GM18951 (cell line): ENCODE results near the gene KRT74.

Source experiments
- POLR2A ChIP-seq: IDR thresholded peaks from 4 replicates; pipeline ENCODE4 v1.6.1; 2011; ENCODE audit warnings: mild to moderate bottlenecking; ENCODE audit not compliant: insufficient read length, insufficient read depth; ENCODE audit errors: extremely low read depth
- in situ Hi-C: fragments of 300-500 bp; cut with MboI; formaldehyde crosslinking; loops from one replicate; pipeline ENCODE4 v1.12.0; 2022; ENCODE audit warnings: low sequenced_read_pairs, mixed read lengths, inconsistent platforms; ENCODE audit not compliant: unreplicated experiment

KRT74 gene

GRCh38 chr12:52530905-52531304 is 42.7 kb downstream of the KRT74 start:
- in situ Hi-C loops = no loop called here
- no peak for TF ChIP-seq POLR2A

- TF ChIP-seq POLR2A = no peak
- in situ Hi-C loops = no loop called here
Measured at GRCh38 chr12:52530366-52530765, 43.3 kb downstream of the KRT74 start.

- TF ChIP-seq POLR2A = no peak
- in situ Hi-C loops = no loop called here
Measured at GRCh38 chr12:52529846-52530245, 43.8 kb downstream of the KRT74 start.

- in situ Hi-C loops = no loop called here
- no peak for TF ChIP-seq POLR2A
Measured at GRCh38 chr12:52529417-52529816, 44.2 kb downstream of the KRT74 start.

GRCh38 chr12:52528641-52529143 is 45.0 kb downstream of the KRT74 start:
- in situ Hi-C loops = no loop called here

GRCh38 chr12:52527121-52527800 is 46.4 kb downstream of the KRT74 start:
- in situ Hi-C loops = no loop called here
- no peak for TF ChIP-seq POLR2A

More at GRCh38 chr12:52528641-52529143, 45.0 kb downstream of the KRT74 start:
- TF ChIP-seq POLR2A = no peak

GRCh38 chr12:52526511-52526951 is 47.1 kb downstream of the KRT74 start:
- in situ Hi-C loops = no loop called here
- no peak for TF ChIP-seq POLR2A

- TF ChIP-seq POLR2A = no peak
- in situ Hi-C loops = no loop called here
Measured at GRCh38 chr12:52525661-52526499, 47.8 kb downstream of the KRT74 start.

GRCh38 chr12:52524898-52525591 is 48.6 kb downstream of the KRT74 start:
- in situ Hi-C loops = no loop called here
- TF ChIP-seq POLR2A = no peak

- in situ Hi-C loops = no loop called here
- no peak for TF ChIP-seq POLR2A
Measured at GRCh38 chr12:52524241-52524897, 49.3 kb downstream of the KRT74 start.

GRCh38 chr12:52523824-52524223 is 49.8 kb downstream of the KRT74 start:
- no peak for TF ChIP-seq POLR2A
- in situ Hi-C loops = no loop called here

GRCh38 chr12:52522346-52523011 is 51.2 kb downstream of the KRT74 start:
- TF ChIP-seq POLR2A = no peak
- in situ Hi-C loops = no loop called here
